ENCODE results near the gene CSRNP3.
"Not testable (repeated sequence)": the region's sequence is repeated elsewhere in the genome, so short reads cannot be mapped to it uniquely, and the experiment has no call there.

Gene CSRNP3

DNA sequence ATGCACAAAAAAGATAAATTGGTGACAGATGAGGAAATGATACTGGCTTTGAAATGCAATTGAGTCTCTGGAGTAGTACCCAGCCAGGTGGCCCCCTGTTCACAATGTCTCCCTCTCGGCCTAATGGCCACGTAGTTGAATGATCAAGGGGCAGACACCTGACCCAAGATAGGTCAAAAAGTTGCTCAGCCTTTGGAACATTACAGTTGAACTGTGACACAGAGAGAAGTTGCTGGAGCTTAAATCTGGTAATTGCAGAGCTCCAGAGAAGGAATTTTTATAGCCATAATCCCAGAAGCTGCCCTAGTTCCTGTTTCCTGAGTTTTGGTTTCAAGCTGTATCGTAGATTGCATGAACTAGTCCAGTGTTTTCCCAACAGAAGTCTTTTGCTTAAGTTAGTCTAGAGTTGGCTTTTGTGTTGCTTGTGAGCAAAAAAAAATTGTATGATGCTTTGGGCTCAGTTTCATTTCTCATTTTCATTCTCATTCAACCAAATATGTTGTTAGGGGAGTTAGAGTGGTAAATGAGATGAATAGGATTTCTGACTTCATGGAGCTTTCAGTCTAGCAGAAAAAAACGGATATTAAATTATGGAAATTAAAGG lies 117.9 kb downstream of the CSRNP3 start:
- no peak for DNase-seq (ENCODE audit: low read depth)

DNA sequence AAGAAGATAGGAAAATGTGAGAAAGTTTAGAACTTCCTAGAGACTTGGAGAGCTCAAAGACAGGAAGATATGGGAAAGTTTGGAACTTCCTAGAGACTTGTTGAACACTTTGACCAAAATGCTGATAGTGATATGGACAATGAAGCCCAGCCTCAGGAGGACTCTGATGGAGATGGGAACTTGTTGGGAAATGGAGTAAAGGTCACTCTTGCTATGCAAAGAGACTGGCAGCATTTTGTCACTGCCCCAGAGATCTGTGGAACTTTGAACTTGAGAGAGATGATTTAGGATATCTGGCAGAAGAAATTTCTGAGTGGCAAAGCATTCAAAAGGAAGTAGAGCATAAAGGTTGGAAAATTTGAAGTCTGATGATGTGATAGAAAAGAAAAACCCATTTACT lies 121.5 kb downstream of the CSRNP3 start:
- not testable (repeated sequence) for DNase-seq (ENCODE audit: low read depth)

- no peak for DNase-seq (ENCODE audit: low read depth)
Measured at GRCh38 chr2:165593081-165593480, 123.6 kb downstream of the CSRNP3 start.

DNA sequence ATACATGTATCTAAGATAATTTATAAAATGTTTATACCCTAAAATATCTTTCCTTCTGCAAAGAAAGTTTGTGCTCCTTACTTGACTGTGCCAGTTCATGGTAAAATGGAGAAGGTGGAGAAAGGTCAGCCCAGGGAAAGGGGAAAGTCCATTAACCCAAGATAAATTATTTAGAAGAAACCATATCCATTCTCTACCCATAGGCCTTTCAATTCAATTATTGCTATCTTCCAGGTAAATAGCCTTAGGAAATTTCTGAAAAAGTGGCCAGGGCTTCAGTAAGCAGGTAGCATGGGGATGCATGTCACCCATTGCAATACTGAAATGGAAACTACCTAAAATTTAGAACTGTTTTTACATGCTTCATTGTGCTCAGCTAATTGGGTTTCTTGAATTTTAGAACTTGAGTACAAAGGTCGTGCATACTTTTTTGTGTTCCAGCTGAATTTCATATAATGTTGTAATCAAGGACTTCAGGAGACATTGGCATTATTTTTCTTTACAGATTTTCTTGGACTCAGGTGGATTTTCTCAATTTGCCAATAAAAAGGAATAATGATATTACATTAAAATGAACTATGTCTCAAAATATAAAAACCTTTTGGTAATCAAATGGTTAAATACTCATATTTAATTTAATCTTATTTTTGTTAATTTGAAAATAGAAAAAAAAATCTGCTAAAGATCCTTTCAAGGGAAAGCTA lies 124.9 kb downstream of the CSRNP3 start:
- no peak for DNase-seq (ENCODE audit: low read depth)

- no peak for DNase-seq (ENCODE audit: low read depth)
Measured at GRCh38 chr2:165594935-165595255, 125.4 kb downstream of the CSRNP3 start.

DNA sequence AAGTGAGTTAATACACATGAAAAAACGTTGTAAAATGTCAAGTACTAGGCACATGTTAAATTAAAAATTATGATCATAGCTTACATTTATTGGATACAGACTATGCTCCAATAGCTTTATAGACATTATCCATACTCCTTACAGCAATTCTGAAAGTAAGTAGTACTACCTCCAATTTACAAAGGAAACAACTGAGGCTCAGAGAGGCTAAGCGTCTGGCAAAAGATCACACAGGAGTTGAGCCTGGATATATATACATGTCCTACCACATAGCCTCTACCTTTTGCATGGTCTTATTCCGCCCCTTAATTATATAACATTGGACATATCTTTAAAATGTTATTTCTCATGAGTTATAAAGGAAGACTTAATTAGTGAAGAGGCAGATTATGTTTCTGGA lies 127.3 kb downstream of the CSRNP3 start:
- DNase-seq (ENCODE audit: low read depth), result no peak

DNA sequence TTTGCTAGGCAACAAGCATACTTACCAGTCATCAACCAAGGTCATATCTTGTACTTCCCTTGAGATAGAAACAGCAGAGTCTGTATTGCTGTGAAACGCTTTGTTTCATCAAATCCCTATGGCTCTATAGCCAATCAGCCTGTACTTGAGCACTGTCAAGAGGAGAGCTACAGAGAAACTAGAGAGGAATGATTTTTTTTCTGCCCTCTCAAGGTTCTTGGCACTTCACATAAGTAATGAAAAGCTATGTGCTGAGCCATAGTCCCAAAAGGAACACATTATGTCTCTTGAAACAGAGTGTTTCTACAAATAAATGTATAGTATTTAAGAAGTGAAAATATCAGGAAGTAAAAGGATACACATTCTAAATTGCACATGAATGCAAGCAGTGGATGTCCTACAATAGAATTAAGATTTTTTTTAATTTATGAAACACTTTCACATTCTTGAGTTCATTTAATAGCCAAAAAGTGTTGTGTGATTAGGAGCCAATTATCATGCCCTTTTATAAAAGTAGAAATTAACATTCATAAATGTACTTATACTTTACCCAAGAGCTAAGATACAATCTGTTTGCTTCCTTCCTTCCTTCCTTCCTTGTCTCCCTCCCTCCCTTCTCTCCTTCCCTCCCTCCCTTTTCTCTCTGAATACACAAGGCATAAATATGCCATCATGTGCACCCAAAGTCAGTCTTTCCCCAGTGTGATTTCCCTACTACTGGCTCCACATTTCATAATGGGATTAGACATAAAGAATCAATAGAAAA lies 131.8 kb downstream of the CSRNP3 start:
- no peak for DNase-seq (ENCODE audit: low read depth)

DNA sequence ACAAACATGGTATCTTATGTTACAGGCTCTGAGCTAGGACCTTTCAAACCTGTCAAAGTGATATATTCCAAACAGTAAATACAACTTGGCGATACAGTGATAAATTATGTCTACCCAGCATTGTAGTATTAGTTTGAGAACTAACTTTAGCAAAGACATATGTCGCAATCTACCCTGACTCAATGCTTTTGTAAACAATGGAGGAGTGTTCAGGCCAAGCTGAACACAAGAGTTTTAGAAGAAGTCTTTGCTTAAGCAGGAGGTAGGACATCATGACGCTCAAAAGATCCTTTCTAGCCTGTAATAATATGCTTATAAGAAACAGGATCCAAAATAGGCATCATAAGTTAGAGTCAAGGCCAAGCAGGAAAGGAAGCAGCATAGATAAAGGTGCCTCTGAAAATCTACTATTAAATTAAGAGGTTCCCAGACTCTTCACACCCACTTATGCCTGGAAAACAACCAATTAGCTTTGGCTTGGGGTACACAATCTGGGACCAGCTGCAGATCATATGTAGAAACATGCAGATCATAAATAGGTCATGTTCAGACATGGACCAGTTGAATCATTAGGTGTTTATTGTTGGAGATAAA lies 132.5 kb downstream of the CSRNP3 start:
- DNase-seq (ENCODE audit: low read depth), result peak; percentile 73

- DNase-seq (ENCODE audit: low read depth), result no peak
Measured at GRCh38 chr2:165609672-165610071, 140.2 kb downstream of the CSRNP3 start.

GRCh38 chr2:165610591-165611029 lies 141.1 kb downstream of the CSRNP3 start:
- DNase-seq (ENCODE audit: low read depth), result no peak

DNA sequence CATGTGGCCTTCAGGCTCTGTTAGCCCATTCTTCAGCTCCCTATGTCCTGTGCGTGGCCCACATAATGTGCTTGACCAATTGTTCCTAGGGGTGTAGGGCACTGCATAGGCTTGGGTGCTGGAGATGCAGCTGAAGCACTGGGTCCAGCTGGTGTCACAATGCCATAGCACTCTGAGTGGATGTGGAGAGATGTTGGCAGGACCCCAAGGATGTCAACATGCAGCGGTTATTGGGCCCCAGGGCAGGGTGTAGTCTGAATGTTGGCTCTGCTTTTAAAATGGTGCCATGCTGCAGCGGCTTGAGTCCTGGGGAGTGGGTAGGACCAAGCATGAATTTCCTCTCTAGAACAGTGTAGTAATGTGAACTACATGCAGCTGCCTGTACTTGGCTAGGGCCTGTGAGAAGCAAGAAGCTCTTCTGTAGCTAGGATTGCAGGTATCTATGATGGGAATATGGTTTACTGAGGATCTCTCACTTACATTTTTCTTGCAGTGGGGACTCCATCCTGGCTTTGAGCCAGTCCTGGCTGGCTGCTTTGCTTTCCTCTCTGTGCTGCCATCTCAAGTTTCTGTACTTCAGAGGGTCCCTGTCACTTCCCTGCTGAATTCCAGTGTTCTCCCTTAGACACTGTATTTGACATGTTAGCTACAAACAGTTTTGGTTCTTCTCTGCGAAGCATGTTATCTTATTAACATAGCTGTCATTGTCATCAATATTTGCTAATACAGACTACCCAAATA lies 148.4 kb downstream of the CSRNP3 start:
- no peak for DNase-seq (ENCODE audit: low read depth)

DNA sequence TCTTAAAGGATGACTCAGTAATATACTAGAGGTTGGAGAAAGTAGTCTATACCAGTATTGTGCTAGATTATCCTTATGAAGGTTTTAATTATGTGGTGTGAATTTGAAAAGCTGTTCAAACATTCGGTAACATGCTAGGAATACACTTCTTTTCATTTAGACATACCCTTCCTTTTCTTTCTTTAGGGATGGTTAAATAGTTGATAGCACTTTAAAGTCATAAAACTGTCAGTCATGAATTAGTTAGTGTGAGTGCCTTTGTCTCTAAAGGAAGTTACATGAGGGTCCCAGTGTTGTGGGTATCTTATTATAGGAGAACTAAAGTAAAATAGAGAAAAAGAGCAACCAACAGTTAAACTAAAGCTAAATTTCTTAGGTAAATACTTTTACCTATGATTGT lies 149.3 kb downstream of the CSRNP3 start:
- DNase-seq (ENCODE audit: low read depth), result no peak

DNA sequence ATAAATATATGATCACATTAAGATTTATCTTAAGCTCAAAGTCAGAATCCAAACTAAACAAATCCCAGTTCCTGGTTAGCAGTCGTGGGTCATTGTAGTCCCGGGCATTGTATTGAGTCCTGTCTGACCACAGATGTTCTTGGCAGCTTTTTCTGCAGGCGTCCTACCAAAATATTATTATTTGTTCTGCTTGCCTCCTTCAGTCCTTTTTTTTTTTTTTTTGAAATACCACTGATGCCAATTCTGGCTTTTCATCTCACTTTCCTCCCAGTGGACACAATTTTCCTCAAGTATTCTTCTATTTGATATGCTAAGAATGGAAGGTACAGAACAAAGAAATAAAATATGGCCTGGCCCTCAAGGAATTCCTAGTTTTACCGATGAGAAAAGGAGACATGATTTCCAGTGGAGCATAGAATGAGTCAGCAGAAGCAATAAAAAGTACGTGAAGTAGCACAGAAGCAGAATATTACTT lies 151.6 kb downstream of the CSRNP3 start:
- peak; percentile 16 for DNase-seq (ENCODE audit: low read depth)

DNA sequence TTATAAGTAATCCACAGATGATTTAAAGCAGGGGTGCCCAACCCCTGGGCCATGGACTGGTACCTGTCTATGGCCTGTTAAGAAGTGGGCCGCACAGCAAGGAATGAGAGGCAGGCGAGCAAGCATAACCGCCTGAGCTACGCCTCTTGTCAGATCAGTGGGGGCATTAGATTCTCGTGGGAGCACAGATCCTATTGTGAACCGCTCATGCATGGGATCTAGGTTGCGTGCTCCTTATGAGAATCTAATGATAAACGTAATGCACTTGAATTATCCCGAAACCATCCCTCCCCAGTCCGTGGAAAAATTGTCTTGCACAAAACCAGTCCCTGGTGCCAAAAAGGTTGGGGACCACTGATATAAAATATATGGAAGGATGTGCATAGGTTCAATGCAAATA lies 153.7 kb downstream of the CSRNP3 start:
- no peak for DNase-seq (ENCODE audit: low read depth)

DNA sequence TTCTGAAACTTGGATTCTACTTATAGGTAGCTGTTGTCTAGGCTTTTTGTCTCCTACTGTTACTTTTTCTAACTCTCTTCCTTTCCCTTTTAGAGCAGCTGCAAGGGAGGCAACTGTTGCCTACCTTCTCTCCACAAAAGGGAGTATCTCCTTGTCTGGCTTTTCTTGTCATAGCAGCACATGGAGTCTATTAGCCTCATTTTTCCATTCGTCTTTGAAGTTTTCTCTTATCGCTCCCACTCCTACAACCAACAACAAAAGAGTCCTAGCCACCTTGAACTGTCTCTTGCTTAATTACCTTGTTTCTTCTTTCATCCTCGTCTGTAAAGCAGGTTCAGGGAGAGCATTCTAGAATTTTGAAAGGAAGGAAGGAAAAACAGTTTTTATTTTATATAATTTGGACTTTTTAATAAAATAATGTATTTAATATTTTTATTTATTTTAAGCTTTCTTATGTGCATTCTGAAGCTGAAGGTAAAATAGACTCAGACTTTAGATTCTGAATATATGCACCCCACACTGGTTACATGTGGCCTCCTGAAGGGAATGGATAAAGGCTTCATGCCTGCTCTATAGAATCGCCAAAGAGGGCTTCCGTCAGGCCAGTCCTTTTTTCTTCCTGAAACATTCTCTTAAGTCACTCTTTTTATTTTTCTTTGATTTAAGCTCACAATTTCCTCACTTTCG lies 154.4 kb downstream of the CSRNP3 start:
- DNase-seq (ENCODE audit: low read depth), result no peak

- no peak for DNase-seq (ENCODE audit: low read depth)
Measured at GRCh38 chr2:165624470-165624800, 154.9 kb downstream of the CSRNP3 start.

DNA sequence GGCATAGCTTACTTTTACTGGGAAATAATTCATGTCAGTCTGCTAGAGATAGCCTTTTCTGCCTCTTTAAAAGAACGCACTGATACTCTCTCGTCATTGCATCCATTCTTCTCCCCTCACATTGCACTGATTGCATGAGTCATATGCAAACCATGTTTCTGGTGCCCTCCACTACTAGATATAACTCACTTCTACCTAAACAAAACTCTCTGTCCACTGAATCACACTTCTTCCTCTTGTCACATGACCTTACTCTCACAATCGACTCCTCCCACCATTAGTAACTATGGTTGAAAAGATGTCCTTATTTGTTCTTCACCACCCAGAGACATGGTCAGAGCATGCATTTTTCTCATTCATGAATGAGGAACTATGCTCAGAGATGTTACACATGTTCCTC lies 158.0 kb downstream of the CSRNP3 start:
- peak; percentile 59 for DNase-seq (ENCODE audit: low read depth)

- DNase-seq (ENCODE audit: low read depth), result no peak
Measured at GRCh38 chr2:165629776-165630175, 160.3 kb downstream of the CSRNP3 start.

DNA sequence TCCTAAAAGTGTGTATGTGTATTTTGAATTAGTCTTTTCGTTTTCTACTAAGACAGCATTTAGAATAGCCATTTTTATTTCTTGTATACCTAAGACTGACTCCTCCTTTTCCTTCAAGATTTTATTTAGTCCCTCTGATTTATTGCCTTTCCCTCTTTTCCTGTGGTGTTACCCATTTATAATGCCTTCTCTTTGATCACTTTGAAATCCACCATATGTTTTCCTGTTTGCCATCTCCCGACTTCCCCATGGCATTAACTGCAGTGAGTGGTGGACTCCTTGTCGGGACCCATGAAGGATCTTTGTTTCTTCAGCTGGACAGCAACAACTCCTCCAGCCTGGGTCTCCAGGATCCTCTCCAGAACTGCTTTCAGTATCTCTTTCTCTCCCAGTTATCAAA lies 160.7 kb downstream of the CSRNP3 start:
- no peak for DNase-seq (ENCODE audit: low read depth)

- no peak for DNase-seq (ENCODE audit: low read depth)
Measured at GRCh38 chr2:165631089-165631488, 161.6 kb downstream of the CSRNP3 start.

DNA sequence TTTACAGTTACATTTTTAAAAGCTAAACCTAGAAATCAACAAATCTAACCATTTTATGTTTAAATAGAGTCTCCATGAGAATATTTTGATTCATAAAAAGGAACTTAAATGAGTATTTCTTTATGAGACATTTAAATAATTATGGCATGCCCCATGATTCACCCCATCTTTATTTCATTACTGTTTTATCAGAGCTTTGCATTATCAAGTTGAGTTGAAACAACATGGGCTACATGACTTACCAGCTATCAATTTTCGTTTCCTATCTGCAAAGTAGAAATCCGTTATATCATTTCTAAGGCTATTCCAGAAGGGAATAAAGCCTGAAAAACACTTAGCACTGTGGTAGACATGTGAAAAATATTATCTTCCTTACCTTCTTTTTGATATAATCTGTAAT lies 163.1 kb downstream of the CSRNP3 start:
- DNase-seq (ENCODE audit: low read depth), result no peak

GRCh38 chr2:165633431-165633830 lies 163.9 kb downstream of the CSRNP3 start:
- no peak for DNase-seq (ENCODE audit: low read depth)

All from iris pigment epithelial cell (primary cell).